Progenitor cell of endocrine pancreas (in vitro differentiated cells): Measurements from ENCODE around the gene PRKN. TPM values are rescaled to one million over a fixed set of nuclear protein-coding genes. Genes with fewer than 3 reads are reported as not detected.

Experiments
- DNase-seq: peaks from one replicate; pipeline ENCODE4 v3.0.0; 2021; ENCODE audit warnings: low spot score; ENCODE audit not compliant: unreplicated experiment
- H3K27ac Mint-ChIP-seq: 2 replicates; pipeline ENCODE4 v1.8.0; 2021; ENCODE audit warnings: mild to moderate bottlenecking, moderate library complexity, mixed read lengths
- H3K27me3 Mint-ChIP-seq: 2 replicates; pipeline ENCODE4 v1.8.0; 2021; ENCODE audit warnings: mixed read lengths
- H3K36me3 Mint-ChIP-seq: 2 replicates; pipeline ENCODE4 v1.8.0; 2022; ENCODE audit warnings: mixed read lengths; ENCODE audit not compliant: insufficient read depth
- H3K4me1 Mint-ChIP-seq: 2 replicates; pipeline ENCODE4 v1.8.0; 2021; ENCODE audit warnings: low read depth, mixed read lengths
- H3K4me3 Mint-ChIP-seq: 2 replicates; pipeline ENCODE4 v1.8.0; 2021; ENCODE audit warnings: low read depth, mild to moderate bottlenecking, moderate library complexity, mixed read lengths
- H3K9me3 Mint-ChIP-seq: 2 replicates; pipeline ENCODE4 v1.8.0; 2021; ENCODE audit warnings: low read depth, mixed read lengths
- total RNA-seq: library from RNA; stranded (reverse); gene quantifications from 2 replicates; pipeline ENCODE4 v1.2.1, GENCODE V29; 2021
- TF ChIP-seq, protein P1 (sequence below): fragments of 200-600 bp; sonication (generic); IDR thresholded peaks from one replicate; pipeline ENCODE4 v1.5.0; 2021; ENCODE audit warnings: antibody characterized with exemption, mild to moderate bottlenecking; ENCODE audit not compliant: unreplicated experiment

Gene PRKN
- total RNA-seq, 1 donor from 2014 or later, result 4.6 TPM

DNA sequence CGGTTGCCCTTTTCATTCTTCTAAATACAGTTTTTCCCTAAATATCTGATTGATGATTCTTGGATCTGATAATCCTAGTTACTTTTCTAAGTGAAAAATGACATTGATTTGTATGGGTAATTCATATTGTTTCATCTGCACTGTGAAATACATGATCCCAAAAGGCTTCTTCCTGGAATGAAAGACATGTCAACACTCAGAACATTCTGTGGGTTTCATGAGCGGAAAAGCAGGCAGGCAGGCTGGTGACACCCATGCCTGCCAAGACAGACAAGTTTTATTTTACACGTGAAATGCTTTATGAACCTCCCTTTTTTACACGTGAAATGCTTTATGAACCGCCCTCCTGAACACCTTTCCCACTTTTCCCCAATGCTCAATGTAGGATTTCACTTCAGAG, 105.0 kb downstream of the PRKN start:
- TF ChIP-seq, protein P1, sequence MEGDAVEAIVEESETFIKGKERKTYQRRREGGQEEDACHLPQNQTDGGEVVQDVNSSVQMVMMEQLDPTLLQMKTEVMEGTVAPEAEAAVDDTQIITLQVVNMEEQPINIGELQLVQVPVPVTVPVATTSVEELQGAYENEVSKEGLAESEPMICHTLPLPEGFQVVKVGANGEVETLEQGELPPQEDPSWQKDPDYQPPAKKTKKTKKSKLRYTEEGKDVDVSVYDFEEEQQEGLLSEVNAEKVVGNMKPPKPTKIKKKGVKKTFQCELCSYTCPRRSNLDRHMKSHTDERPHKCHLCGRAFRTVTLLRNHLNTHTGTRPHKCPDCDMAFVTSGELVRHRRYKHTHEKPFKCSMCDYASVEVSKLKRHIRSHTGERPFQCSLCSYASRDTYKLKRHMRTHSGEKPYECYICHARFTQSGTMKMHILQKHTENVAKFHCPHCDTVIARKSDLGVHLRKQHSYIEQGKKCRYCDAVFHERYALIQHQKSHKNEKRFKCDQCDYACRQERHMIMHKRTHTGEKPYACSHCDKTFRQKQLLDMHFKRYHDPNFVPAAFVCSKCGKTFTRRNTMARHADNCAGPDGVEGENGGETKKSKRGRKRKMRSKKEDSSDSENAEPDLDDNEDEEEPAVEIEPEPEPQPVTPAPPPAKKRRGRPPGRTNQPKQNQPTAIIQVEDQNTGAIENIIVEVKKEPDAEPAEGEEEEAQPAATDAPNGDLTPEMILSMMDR, result no peak
- Mint-ChIP-seq H3K27ac (no peak overlapping the region), H3K4me3 (no peak overlapping the region), H3K36me3 (no peaks in the 10 kb centered on the region), H3K4me1 (peaks cover 12% of the 10 kb centered on the region), H3K9me3 (peaks cover 4% of the 10 kb centered on the region), H3K27me3 (no peaks in the 10 kb centered on the region)
- no peak for DNase-seq

DNA sequence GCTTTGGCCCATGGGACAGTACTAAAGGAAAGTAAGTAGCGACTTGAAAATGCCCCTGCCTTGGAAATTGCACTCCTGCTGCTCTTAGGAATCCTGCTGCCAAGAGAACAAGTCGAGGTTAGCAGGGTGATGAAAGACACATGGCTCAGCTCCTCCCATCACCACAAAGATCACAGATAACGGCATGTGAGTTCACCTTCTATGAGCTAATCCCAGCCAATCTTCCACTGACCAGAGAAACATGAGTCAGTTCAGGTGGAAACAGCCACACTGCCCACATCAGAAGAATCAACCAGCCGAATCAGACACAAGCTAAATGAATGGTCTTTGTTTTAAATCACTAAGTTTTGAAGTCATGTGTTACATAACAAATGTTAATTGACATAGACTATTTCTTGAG, 106.3 kb downstream of the PRKN start:
- Mint-ChIP-seq H3K9me3 (no peaks in the 10 kb centered on the region), H3K36me3 (no peaks in the 10 kb centered on the region), H3K4me3 (no peak overlapping the region), H3K27ac (no peak overlapping the region), H3K4me1 (peaks cover 4% of the 10 kb centered on the region), H3K27me3 (no peaks in the 10 kb centered on the region)
- TF ChIP-seq, protein P1, result no peak
- DNase-seq, result no peak

DNA sequence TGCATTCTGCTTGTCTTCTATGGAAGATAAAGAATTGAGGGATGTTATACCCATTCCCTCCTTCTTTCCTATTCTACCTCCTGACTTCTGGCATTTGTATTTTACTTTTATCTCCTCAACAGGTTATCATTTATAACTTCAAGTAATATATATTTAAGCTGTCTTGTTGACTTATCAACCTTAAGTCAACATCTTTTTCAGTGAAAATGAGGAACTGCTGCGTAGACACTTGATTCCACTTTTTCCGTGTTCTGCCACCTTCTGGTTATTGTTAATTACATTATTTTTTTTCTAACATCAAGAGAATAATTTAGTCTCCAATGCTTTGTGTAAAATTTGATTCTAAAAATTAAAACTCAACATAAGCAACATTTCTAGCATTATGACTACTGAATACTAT, 107.5 kb downstream of the PRKN start:
- no peaks in the 10 kb centered on the region for H3K27me3 Mint-ChIP-seq
- H3K27ac Mint-ChIP-seq, result no peak overlapping the region
- H3K36me3 Mint-ChIP-seq, result no peaks in the 10 kb centered on the region
- TF ChIP-seq, protein P1, result no peak
- no peaks in the 10 kb centered on the region for H3K9me3 Mint-ChIP-seq
- H3K4me3 Mint-ChIP-seq, result no peak overlapping the region
- no peak for DNase-seq
- peaks cover 1% of the 10 kb centered on the region for H3K4me1 Mint-ChIP-seq

DNA sequence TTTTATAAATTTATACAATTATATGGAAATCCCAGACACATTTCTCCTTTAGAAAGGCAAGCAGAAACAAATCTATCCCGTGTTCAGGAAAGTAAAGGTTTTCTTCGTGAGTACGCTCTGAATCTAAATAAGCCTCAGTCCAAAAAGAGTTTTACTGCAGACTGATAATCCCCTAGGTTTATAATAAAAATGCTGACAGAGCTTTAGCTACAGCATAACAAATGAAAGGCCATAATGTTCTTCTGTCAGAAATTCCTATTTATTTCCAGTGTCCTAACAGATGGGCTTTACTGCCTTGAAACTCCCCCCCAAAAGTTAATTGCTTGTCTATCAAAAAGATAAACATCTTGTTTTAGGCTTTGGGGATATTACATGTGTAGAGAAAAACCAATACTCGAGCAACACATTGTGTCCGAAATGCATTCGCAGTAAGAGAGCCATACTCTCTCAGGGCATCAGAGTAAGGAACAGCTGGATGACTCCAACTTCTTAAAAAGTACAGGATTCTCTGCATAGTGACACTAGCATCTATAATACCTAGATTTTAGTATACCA, 109.0 kb downstream of the PRKN start:
- no peaks in the 10 kb centered on the region for H3K27me3 Mint-ChIP-seq
- DNase-seq, result no peak
- TF ChIP-seq, protein P1, result no peak
- H3K4me3 Mint-ChIP-seq, result no peak overlapping the region
- peaks cover 1% of the 10 kb centered on the region for H3K4me1 Mint-ChIP-seq
- H3K36me3 Mint-ChIP-seq, result no peaks in the 10 kb centered on the region
- no peak overlapping the region for H3K27ac Mint-ChIP-seq
- H3K9me3 Mint-ChIP-seq, result no peaks in the 10 kb centered on the region

DNA sequence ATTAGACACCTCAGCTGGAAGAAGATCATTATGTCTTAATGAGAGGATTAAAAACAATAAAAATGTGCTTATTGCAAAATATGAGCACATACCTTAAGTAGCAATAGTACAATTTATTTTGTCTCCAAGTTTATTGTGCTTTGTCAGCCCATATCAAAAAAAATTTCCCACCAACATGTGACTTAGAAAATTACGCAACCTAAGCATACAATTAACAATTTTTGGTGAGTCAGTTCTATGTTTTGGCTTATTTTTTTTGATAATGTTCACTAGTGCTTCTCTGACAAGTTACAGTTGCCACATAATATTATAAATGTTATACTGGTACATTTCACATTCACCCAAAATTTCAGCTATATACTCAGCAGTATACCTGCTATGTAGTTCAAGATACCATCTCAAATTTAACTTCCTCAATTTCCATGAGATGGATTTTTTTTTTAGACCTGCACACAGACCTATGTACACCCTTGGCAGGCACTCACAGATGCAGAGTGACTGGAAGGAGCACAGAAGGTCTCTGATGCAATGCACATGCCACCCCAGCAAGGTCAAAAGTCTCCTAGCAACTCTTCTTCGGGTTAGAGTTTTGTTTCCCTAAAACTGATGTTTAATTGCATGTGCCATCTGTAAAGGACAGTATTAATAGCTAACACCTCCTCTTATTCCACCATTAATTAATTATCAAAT, 112.4 kb downstream of the PRKN start:
- H3K27ac Mint-ChIP-seq, result no peak overlapping the region
- TF ChIP-seq, protein P1, result no peak
- no peaks in the 10 kb centered on the region for H3K27me3 Mint-ChIP-seq
- peaks cover 1% of the 10 kb centered on the region for H3K4me1 Mint-ChIP-seq
- no peaks in the 10 kb centered on the region for H3K9me3 Mint-ChIP-seq
- H3K4me3 Mint-ChIP-seq, result no peak overlapping the region
- no peaks in the 10 kb centered on the region for H3K36me3 Mint-ChIP-seq
- no peak for DNase-seq
